MM.1S (cell line): Measurements from ENCODE around the gene SLC26A8.

Experiments used
- DNase-seq: peaks from one replicate; pipeline ENCODE4 v3.0.0-alpha.2; 2015
- H2AFZ ChIP-seq: fragments of 300-600 bp; sonication (generic); 2 replicates; pipeline ENCODE4 v1.6.0; 2016; ENCODE audit warnings: antibody characterized with exemption, low read length
- H3F3A ChIP-seq: fragments of 300-600 bp; sonication (generic); 2 replicates; pipeline ENCODE4 v1.6.1; 2016; ENCODE audit warnings: mild to moderate bottlenecking, antibody characterized with exemption, low read length, moderate library complexity, mixed read lengths; ENCODE audit not compliant: insufficient read depth
- H3K27ac ChIP-seq: fragments of 300-600 bp; sonication (generic); 2 replicates; pipeline ENCODE4 v1.5.1; 2016; ENCODE audit warnings: mild to moderate bottlenecking, low read length
- H3K27me3 ChIP-seq: fragments of 300-600 bp; sonication (generic); replicated peaks from 2 replicates; pipeline ENCODE4 v1.6.0; 2016; ENCODE audit warnings: low read length; ENCODE audit not compliant: insufficient read depth
- H3K36me3 ChIP-seq: fragments of 300-600 bp; sonication (generic); replicated peaks from 2 replicates; pipeline ENCODE4 v1.6.1; 2016; ENCODE audit warnings: mild to moderate bottlenecking, low read length, mixed read lengths; ENCODE audit not compliant: insufficient read depth
- H3K4me1 ChIP-seq: fragments of 300-600 bp; sonication (generic); 2 replicates; pipeline ENCODE4 v1.6.1; 2016; ENCODE audit warnings: low read length, mixed read lengths
- H3K4me2 ChIP-seq: fragments of 300-600 bp; sonication (generic); 2 replicates; pipeline ENCODE4 v1.6.0; 2016; ENCODE audit warnings: low read depth, low read length
- H3K4me3 ChIP-seq: fragments of 300-600 bp; sonication (generic); 2 replicates; pipeline ENCODE4 v1.5.1; 2016; ENCODE audit warnings: low read length, mixed read lengths
- H3K79me2 ChIP-seq: fragments of 300-600 bp; sonication (generic); 2 replicates; pipeline ENCODE4 v1.6.1; 2016; ENCODE audit warnings: mixed run types, low read length, mixed read lengths
- H3K9ac ChIP-seq: fragments of 300-600 bp; sonication (generic); 2 replicates; pipeline ENCODE4 v1.6.1; 2016; ENCODE audit warnings: low read length, mixed read lengths
- H3K9me2 ChIP-seq: fragments of 300-600 bp; sonication (generic); replicated peaks from 2 replicates; pipeline ENCODE4 v1.6.1; 2016; ENCODE audit warnings: mild to moderate bottlenecking, low read length, mixed read lengths; ENCODE audit not compliant: insufficient read depth
- H3K9me3 ChIP-seq: fragments of 300-600 bp; sonication (generic); replicated peaks from 2 replicates; pipeline ENCODE4 v1.6.1; 2016; ENCODE audit warnings: mild to moderate bottlenecking, low read length, mixed read lengths; ENCODE audit not compliant: insufficient read depth
- H4K20me1 ChIP-seq: fragments of 300-600 bp; sonication (generic); 2 replicates; pipeline ENCODE4 v1.6.1; 2016; ENCODE audit warnings: mild to moderate bottlenecking, low read length, moderate library complexity, mixed read lengths; ENCODE audit not compliant: insufficient read depth
- EZH2 ChIP-seq: fragments of 300-600 bp; sonication (generic); optimal IDR thresholded peaks from 2 replicates; pipeline ENCODE3; 2017; ENCODE audit warnings: low read depth, mild to moderate bottlenecking, antibody characterized with exemption, low read length, mixed read lengths
- EZH2phosphoT487 ChIP-seq: fragments of 300-600 bp; sonication (generic); IDR thresholded peaks from 2 replicates; pipeline ENCODE4 v1.6.1; 2018; ENCODE audit warnings: antibody characterized with exemption, low read length
- TF ChIP-seq, protein P1 (sequence below): fragments of 300-600 bp; sonication (generic); IDR thresholded peaks from 2 replicates; pipeline ENCODE4 v1.5.1; 2016; ENCODE audit warnings: antibody characterized with exemption, low read length, mixed read lengths

SLC26A8 gene

DNA sequence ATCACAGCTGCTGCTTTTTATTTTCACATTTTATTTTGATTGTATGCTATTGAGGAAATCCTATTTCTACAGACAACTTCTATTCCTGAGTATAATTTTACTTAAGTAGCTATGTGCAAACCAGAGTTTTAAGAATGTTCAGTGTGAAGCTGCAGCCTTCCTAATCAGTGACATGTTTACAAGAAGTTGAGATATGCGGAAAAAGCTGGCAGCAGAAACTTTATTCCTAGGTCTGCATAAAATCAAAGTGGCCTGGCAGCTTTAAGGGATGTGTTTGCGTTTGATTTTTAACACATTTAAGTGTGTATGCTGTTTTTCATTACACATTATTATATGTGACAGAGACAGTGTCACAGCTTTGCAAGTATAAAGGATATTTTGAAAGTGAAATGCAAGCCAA lies 29.4 kb upstream of the SLC26A8 start:
- H4K20me1 ChIP-seq: no peaks in the 10 kb centered on the region
- no peaks in the 10 kb centered on the region for H3F3A ChIP-seq
- no peak overlapping the region for H2AFZ ChIP-seq
- H3K9ac ChIP-seq: no peak overlapping the region
- H3K27ac ChIP-seq: no peak overlapping the region
- H3K27me3 ChIP-seq: no peaks in the 10 kb centered on the region
- no peak for DNase-seq
- no peak for TF ChIP-seq EZH2phosphoT487
- TF ChIP-seq, protein P1, sequence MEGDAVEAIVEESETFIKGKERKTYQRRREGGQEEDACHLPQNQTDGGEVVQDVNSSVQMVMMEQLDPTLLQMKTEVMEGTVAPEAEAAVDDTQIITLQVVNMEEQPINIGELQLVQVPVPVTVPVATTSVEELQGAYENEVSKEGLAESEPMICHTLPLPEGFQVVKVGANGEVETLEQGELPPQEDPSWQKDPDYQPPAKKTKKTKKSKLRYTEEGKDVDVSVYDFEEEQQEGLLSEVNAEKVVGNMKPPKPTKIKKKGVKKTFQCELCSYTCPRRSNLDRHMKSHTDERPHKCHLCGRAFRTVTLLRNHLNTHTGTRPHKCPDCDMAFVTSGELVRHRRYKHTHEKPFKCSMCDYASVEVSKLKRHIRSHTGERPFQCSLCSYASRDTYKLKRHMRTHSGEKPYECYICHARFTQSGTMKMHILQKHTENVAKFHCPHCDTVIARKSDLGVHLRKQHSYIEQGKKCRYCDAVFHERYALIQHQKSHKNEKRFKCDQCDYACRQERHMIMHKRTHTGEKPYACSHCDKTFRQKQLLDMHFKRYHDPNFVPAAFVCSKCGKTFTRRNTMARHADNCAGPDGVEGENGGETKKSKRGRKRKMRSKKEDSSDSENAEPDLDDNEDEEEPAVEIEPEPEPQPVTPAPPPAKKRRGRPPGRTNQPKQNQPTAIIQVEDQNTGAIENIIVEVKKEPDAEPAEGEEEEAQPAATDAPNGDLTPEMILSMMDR: no peak
- TF ChIP-seq EZH2: no peak
- no peaks in the 10 kb centered on the region; the same call in 1 of the 2 replicates for H3K36me3 ChIP-seq
- H3K4me3 ChIP-seq: no peak overlapping the region
- no peaks in the 10 kb centered on the region for H3K9me2 ChIP-seq
- H3K9me3 ChIP-seq: no peaks in the 10 kb centered on the region
- H3K79me2 ChIP-seq: peaks cover 82% of the 10 kb centered on the region
- no peak overlapping the region for H3K4me2 ChIP-seq
- no peaks in the 10 kb centered on the region for H3K4me1 ChIP-seq

DNA sequence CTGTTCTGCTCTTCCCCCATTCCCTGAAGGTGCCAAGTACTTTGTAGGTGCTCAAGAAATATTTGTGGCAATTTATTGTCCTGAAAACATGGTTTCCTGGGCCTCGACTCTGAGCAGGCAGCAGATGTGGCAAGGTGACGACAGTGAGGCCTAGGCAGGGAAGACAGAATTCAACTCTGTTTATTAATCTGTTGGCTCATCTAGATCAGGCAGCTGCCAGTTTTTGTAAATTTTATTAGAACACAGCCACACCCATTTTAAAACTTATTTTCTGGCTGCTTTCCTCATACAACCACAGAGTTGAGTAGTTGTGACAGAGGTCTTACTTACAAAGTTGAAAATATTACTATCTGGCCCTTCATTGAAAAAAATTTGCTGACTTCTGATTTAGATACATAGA lies 27.7 kb upstream of the SLC26A8 start:
- H3K79me2 ChIP-seq: peaks cover 82% of the 10 kb centered on the region
- H3K4me2 ChIP-seq: no peak overlapping the region
- no peaks in the 10 kb centered on the region for H3K9me2 ChIP-seq
- H3K4me1 ChIP-seq: no peaks in the 10 kb centered on the region
- H3K4me3 ChIP-seq: no peak overlapping the region
- H3K9me3 ChIP-seq: no peaks in the 10 kb centered on the region
- TF ChIP-seq EZH2 (no peak), EZH2phosphoT487 (no peak)
- TF ChIP-seq, protein P1: no peak
- no peak overlapping the region for H3K9ac ChIP-seq
- H3K27me3 ChIP-seq: no peaks in the 10 kb centered on the region
- H3F3A ChIP-seq: no peaks in the 10 kb centered on the region
- H4K20me1 ChIP-seq: no peaks in the 10 kb centered on the region
- H2AFZ ChIP-seq: no peak overlapping the region
- no peaks in the 10 kb centered on the region; the same call in 1 of the 2 replicates for H3K36me3 ChIP-seq
- no peak overlapping the region for H3K27ac ChIP-seq
- no peak for DNase-seq

DNA sequence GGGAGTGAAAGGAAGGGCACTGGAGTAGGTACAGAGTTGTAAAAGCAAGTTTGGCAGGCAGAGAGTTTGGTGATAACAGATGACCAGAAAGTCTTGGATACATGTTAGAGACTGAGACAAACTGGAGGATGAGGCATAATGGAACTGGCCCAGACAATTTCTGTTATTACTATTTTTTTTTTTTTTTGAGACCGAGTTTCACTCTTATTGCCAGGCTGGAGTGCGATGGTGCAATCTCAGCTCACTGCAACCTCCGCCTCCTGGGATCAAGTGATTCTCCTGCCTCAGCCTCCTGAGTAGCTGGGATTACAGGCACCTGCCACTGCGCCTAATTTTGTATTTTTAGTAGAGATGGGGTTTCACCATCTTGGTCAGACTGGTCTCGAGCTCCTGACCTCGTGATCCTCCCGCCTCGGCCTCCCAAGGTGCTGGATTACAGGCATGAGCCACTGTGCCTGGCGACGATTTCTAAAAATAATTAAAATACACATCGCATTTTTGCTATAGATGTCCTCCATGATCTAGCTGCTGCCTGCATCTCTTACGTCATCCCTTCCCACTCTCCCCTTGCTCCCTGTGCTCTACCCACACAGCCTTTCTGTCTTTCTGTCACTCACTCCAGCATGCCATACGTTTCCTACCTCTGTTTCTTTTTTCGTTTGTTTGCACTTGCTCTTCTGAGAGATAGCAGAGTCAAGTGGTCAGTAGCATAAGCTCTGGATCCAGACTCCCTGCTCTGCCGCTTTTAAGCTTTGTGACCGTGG lies 26.7 kb upstream of the SLC26A8 start:
- H3K9me3 ChIP-seq: no peaks in the 10 kb centered on the region
- no peak overlapping the region for H3K9ac ChIP-seq
- no peak for DNase-seq
- TF ChIP-seq EZH2phosphoT487: no peak
- no peak for TF ChIP-seq EZH2
- H3K36me3 ChIP-seq: no peaks in the 10 kb centered on the region; the same call in 1 of the 2 replicates
- H3K4me3 ChIP-seq: no peak overlapping the region
- no peaks in the 10 kb centered on the region for H3K9me2 ChIP-seq
- H3K27ac ChIP-seq: no peak overlapping the region
- H2AFZ ChIP-seq: no peak overlapping the region
- H4K20me1 ChIP-seq: no peaks in the 10 kb centered on the region; the same call in 1 of the 2 replicates
- no peaks in the 10 kb centered on the region for H3F3A ChIP-seq
- no peaks in the 10 kb centered on the region for H3K27me3 ChIP-seq
- H3K4me2 ChIP-seq: no peak overlapping the region
- no peaks in the 10 kb centered on the region for H3K4me1 ChIP-seq
- peaks cover 82% of the 10 kb centered on the region for H3K79me2 ChIP-seq

DNA sequence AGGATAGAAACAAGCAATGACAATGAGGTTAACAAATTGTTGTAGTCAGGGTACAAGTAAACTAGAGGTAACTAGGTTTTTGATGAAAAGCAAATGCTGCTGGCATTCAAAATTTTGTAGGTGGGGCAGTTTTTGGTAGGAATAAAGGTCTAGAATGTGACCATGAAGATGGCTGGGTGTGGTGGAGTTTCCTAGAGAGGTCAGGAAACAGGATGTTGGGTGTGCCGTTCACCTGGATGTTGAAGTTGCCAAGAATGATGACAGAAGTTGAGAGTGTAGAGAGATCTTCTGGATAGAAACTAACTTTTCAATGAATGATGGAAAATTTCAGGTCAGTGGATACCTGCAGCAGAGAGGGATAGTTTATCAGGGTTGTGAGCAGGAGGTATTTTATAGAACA lies 25.9 kb upstream of the SLC26A8 start:
- Histone ChIP-seq H3K9ac (no peak overlapping the region), H3K4me1 (no peaks in the 10 kb centered on the region), H3K4me3 (no peak overlapping the region), H4K20me1 (no peaks in the 10 kb centered on the region; the same call in 1 of the 2 replicates), H3F3A (no peaks in the 10 kb centered on the region), H3K79me2 (peaks cover 82% of the 10 kb centered on the region), H3K27me3 (no peaks in the 10 kb centered on the region), H2AFZ (no peak overlapping the region), H3K27ac (no peak overlapping the region), H3K4me2 (no peak overlapping the region), H3K9me3 (no peaks in the 10 kb centered on the region), H3K9me2 (no peaks in the 10 kb centered on the region), H3K36me3 (no peaks in the 10 kb centered on the region; the same call in 1 of the 2 replicates)
- no peak for DNase-seq
- TF ChIP-seq, protein P1: no peak
- TF ChIP-seq EZH2: no peak
- TF ChIP-seq EZH2phosphoT487: no peak
